Aorta (tissue), 5 donors: ENCODE data around the gene BTF3L4. TPM values are rescaled to one million over a fixed set of nuclear protein-coding genes. Genes with fewer than 3 reads are reported as not detected.
A peak's percentile ranks its signal among the peaks of the same experiment; 100 is the strongest.
"Not testable (repeated sequence)": the region's sequence is repeated elsewhere in the genome, so short reads cannot be mapped to it uniquely, and the experiment has no call there.

Experiments used
- ATAC-seq: fragments of 200-7000 bp; cut with Tn5 transposase; one replicate; pipeline ENCODE4 v1.9.1; 2022; ENCODE audit warnings: moderate library complexity; ENCODE audit not compliant: low FRiP score
- DNase-seq, 2 donors: peaks; one replicate each; pipeline ENCODE4 v3.0.0-alpha.2; 2020
- H3K27ac ChIP-seq, 2 donors: one replicate each; pipeline ENCODE4 v1.5.1; 2013; ENCODE audit warnings: low read length in 2 of 2, mild to moderate bottlenecking in 2 of 2, moderate library complexity in 2 of 2, control low read depth in 1 of 2, inconsistent platforms in 1 of 2, low read depth in 1 of 2
- H3K27me3 ChIP-seq, 2 donors: one replicate each; pipeline ENCODE4 v1.6.1; 2013; ENCODE audit warnings: control low read depth in 1 of 2, low read length in 1 of 2, mild to moderate bottlenecking in 1 of 2, moderate library complexity in 1 of 2; ENCODE audit not compliant: insufficient read depth in 2 of 2, control insufficient read depth in 1 of 2
- H3K36me3 ChIP-seq, 2 donors: one replicate each; pipeline ENCODE4 v1.6.1; 2013; ENCODE audit warnings: control low read depth in 1 of 2, low read length in 1 of 2, mild to moderate bottlenecking in 1 of 2; ENCODE audit not compliant: insufficient read depth in 2 of 2, control insufficient read depth in 1 of 2
- H3K4me1 ChIP-seq, 2 donors: one replicate each; pipeline ENCODE4 v1.6.1; 2013; ENCODE audit warnings: low read length in 2 of 2, control low read depth in 1 of 2, mild to moderate bottlenecking in 1 of 2, moderate library complexity in 1 of 2; ENCODE audit not compliant: insufficient read depth in 2 of 2, control insufficient read depth in 1 of 2
- H3K4me3 ChIP-seq, 2 donors: one replicate each; pipeline ENCODE4 v1.5.1; 2013; ENCODE audit warnings: low read length in 2 of 2, control low read depth in 1 of 2, mild to moderate bottlenecking in 1 of 2
- H3K9me3 ChIP-seq: one replicate; pipeline ENCODE4 v1.6.1; 2013; ENCODE audit warnings: mild to moderate bottlenecking, low read length; ENCODE audit not compliant: control insufficient read depth
- WGBS, 2 donors: extraction: QIAGEN DNeasy Blood & Tissue Kit; methylation state at CpG; one replicate each; pipeline ENCODE4 v1.1.7; 2013; 5-methylcytosine and 5-hydroxymethylcytosine counted together
- intact Hi-C, 2 donors: fragments of 100-400 bp; cut with DNase I; formaldehyde crosslinking; loops; one replicate each; pipeline versions ENCODE4 v1.14.2 to v1.15.0; 2022
- polyA plus RNA-seq, 2 donors: library from polyadenylated mRNA; stranded (reverse); fragments of 200-250 nt; gene quantifications; one replicate each; pipeline ENCODE4 v1.2.3, GENCODE V29; 2013
- total RNA-seq, 2 donors: library from RNA; stranded (reverse); fragmentation: NEBNext Ultra II Directional; extraction: Animal tissue kit (Norgen Biotek cat#: 25700); gene quantifications; one replicate each; pipeline ENCODE4 v1.2.1, GENCODE V29; 2021
- donor health status: healthy with polysubstance abuse.
- donor health status: Bipolar disorder and iron deficiency.
- donor health status: DM: no; HTN: no; CAD: no.
- donor health status: DM: no; HTN: no; CAD: no.
- donor health status: DM: yes; HTN: yes; CAD: no.

The BTF3L4 gene
- total and polyA plus RNA-seq, 4 donors: 33.6 to 45.3 (median 38.2) TPM

DNA sequence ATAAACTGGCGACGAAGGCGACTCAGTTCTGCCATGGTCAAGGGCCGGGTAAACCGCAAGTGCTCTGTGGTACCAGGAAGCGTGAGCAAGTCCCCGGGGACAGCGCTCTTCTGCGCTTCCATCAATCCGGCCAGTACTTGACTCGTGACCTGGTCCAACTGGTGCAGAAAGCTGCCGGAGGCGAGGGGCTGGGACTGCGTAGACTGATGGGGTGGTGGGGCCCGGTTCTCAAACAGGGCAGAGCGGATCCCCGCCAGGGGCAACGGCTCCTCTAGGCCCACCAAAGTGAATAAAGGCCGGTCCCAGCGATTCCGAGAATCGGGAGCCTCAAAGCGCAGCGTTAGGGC, 23.3 kb upstream of the BTF3L4 start:
- Histone ChIP-seq H3K27me3 (no peaks in the 10 kb centered on the region), H3K4me1 (no peaks in the 10 kb centered on the region), H3K36me3 (no peaks in the 10 kb centered on the region), H3K27ac (peak overlapping the region in 1 of 2 donors; percentile 84), H3K4me3 (peak overlapping the region; percentile 43 to 45), H3K9me3 (no peaks in the 10 kb centered on the region)
- peak; percentile 65 for ATAC-seq
- intact Hi-C loops: loop anchor here in 1 of 2 donors (2.0 kb wide), 1 partner anchor 22 kb away; the partner anchor contains the start of gene TXNDC12
- 2% methylated on average over 24 of the region's 24 CpGs for whole genome bisulfite sequencing, 2 donors
- peak; percentile 73 to 83 for DNase-seq

DNA sequence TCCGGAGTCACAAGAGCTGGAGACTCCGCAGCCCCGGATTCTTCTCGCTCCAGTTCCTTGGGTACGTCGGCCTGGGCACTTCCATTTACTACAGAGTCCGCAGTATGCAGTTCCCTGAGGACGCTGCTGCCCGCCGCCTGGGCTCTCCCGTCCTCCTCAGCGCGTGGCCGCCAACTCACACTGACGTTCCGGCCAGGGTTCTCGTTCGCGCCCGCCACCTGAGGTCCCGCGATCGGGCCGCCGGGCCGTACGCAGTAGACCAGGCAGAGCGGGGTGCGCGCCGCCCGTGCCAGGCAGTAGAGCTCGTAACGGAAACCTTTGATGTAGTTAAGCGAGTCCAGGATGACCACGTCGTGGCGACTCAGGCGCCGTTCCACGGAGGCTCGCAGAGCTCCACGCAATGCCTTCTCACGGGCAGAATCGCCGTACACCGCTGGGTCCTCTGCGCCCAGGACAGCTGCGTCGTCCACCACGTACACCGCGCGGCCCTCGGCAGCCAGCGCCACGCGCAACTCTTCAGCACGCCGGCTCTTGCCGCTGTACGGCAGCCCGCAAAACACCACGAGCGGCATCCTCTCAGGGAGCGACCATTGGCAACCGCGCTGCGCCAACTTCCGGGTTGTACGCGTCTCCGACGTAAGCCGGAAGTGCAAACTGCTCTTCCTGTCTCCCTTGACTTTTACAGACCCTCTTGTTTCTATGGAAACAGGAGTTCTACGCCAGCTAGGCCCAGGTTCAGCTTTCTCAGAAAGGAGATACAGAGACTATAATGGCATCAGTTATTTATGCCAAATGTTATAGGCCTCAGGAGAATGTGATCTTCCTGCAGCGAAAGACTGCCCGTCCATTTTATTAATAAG, 22.7 kb upstream of the BTF3L4 start, which contains the start of gene KTI12:
TSS of gene KTI12 (minus strand) at position 621 of the 860 bp plus-strand sequence. CDS start at position 572, 49 bp downstream.
- WGBS, 2 donors: 2% methylated on average over 78 of the region's 78 CpGs
- ATAC-seq: peak; percentile 95
- intact Hi-C loops: loop anchor here in 1 of 2 donors (2.0 kb wide), 1 partner anchor 21 kb away; the partner anchor contains the start of gene TXNDC12

GRCh38 chr1:52034050-52034384, 22.1 kb upstream of the BTF3L4 start:
- ATAC-seq: no peak
- H3K9me3 ChIP-seq: no peaks in the 10 kb centered on the region
- no peak overlapping the region for H3K4me3 ChIP-seq
- no peaks in the 10 kb centered on the region for H3K36me3 ChIP-seq
- no peak for DNase-seq
- no peaks in the 10 kb centered on the region for H3K4me1 ChIP-seq
- no peak overlapping the region for H3K27ac ChIP-seq
- no peaks in the 10 kb centered on the region for H3K27me3 ChIP-seq
- intact Hi-C loops: no loop called here
- 95 to 97% methylated on average over 2 of the region's 2 CpGs for WGBS, 2 donors

More for the DNA sequence above, 22.7 kb upstream of the BTF3L4 start, which contains the start of gene KTI12:
- H3K36me3 ChIP-seq: no peaks in the 10 kb centered on the region
- H3K4me1 ChIP-seq: no peaks in the 10 kb centered on the region
- DNase-seq: peak; percentile 93 to 95
- peak within 1 kb of the TSS in 1 of 2 donors; percentile 84 for H3K27ac ChIP-seq
- peak within 1 kb of the TSS; percentile 43 to 45 for H3K4me3 ChIP-seq
- no peaks in the 10 kb centered on the region for H3K27me3 ChIP-seq
- H3K9me3 ChIP-seq: no peaks in the 10 kb centered on the region

GRCh38 chr1:52037402-52037814, 18.7 kb upstream of the BTF3L4 start:
- Histone ChIP-seq H3K27ac (no peak overlapping the region), H3K36me3 (no peaks in the 10 kb centered on the region), H3K4me1 (no peaks in the 10 kb centered on the region), H3K4me3 (no peak overlapping the region), H3K9me3 (no peaks in the 10 kb centered on the region), H3K27me3 (no peaks in the 10 kb centered on the region)
- DNase-seq: no peak
- intact Hi-C loops: no loop called here
- 85 to 87% methylated on average over 5 of the region's 5 CpGs for WGBS, 2 donors
- ATAC-seq: no peak

DNA sequence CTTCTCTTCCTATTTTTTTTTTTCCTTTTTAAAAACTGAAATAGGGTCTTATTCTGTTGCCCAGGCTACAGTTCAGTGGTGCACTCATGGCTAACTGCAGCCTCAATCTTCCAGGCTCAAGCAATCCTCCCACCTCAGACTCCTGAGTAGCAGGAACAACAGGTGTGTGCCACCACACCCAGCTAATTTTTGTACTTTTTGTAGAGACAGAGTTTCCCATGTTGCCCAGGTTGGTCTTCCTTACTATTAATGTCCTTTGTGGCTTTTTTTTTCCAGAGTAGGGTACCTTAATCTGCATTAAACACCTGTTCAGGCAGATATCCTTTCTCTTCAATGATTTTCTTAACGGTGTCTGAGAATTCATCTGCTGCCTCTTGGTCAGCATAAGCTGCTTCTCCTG, 18.2 kb upstream of the BTF3L4 start:
- Histone ChIP-seq H3K36me3 (no peaks in the 10 kb centered on the region), H3K4me3 (no peak overlapping the region), H3K4me1 (no peaks in the 10 kb centered on the region), H3K9me3 (no peaks in the 10 kb centered on the region), H3K27me3 (no peaks in the 10 kb centered on the region), H3K27ac (no peak overlapping the region)
- no peak for DNase-seq
- intact Hi-C loops: no loop called here
- no peak for ATAC-seq
- 100% methylated on average over 1 of the region's 1 CpG for WGBS, 2 donors

- no peaks in the 10 kb centered on the region for H3K36me3 ChIP-seq
- 94 to 95% methylated on average over 4 of the region's 4 CpGs for WGBS, 2 donors
- no peaks in the 10 kb centered on the region for H3K4me1 ChIP-seq
- no peak overlapping the region for H3K4me3 ChIP-seq
- intact Hi-C loops: no loop called here
- H3K27ac ChIP-seq: no peak overlapping the region
- no peaks in the 10 kb centered on the region for H3K27me3 ChIP-seq
- DNase-seq: no peak
- no peaks in the 10 kb centered on the region for H3K9me3 ChIP-seq
- ATAC-seq: no peak
These were observed 14.4 kb upstream of the BTF3L4 start for GRCh38 chr1:52041551-52042185.

- Histone ChIP-seq H3K36me3 (no peaks in the 10 kb centered on the region), H3K4me1 (no peaks in the 10 kb centered on the region), H3K27ac (no peak overlapping the region), H3K9me3 (no peaks in the 10 kb centered on the region), H3K4me3 (no peak overlapping the region), H3K27me3 (no peaks in the 10 kb centered on the region)
- ATAC-seq: no peak
- intact Hi-C loops: no loop called here
- WGBS, 2 donors: 91 to 93% methylated on average over 2 of the region's 2 CpGs
- no peak for DNase-seq
These were observed 10.9 kb upstream of the BTF3L4 start for GRCh38 chr1:52045236-52045635.

GRCh38 chr1:52045666-52046195, 10.4 kb upstream of the BTF3L4 start:
- H3K36me3 ChIP-seq, H3K4me1 ChIP-seq, intact Hi-C loops, H3K9me3 ChIP-seq, H3K4me3 ChIP-seq, DNase-seq, H3K27ac ChIP-seq, ATAC-seq, H3K27me3 ChIP-seq: not testable (repeated sequence)
- WGBS, 2 donors: 95 to 96% methylated on average over 4 of the region's 4 CpGs
